HG03025 (cell line): Measurements from ENCODE around the gene GRM6.

ENCODE experiments used
- ATAC-seq: cut with Tn5 transposase; IDR thresholded peaks from one replicate; pipeline ENCODE4 v1.9.1; 2021; ENCODE audit warnings: mild to moderate bottlenecking, moderate library complexity; ENCODE audit not compliant: unreplicated experiment, low FRiP score

The GRM6 gene

DNA sequence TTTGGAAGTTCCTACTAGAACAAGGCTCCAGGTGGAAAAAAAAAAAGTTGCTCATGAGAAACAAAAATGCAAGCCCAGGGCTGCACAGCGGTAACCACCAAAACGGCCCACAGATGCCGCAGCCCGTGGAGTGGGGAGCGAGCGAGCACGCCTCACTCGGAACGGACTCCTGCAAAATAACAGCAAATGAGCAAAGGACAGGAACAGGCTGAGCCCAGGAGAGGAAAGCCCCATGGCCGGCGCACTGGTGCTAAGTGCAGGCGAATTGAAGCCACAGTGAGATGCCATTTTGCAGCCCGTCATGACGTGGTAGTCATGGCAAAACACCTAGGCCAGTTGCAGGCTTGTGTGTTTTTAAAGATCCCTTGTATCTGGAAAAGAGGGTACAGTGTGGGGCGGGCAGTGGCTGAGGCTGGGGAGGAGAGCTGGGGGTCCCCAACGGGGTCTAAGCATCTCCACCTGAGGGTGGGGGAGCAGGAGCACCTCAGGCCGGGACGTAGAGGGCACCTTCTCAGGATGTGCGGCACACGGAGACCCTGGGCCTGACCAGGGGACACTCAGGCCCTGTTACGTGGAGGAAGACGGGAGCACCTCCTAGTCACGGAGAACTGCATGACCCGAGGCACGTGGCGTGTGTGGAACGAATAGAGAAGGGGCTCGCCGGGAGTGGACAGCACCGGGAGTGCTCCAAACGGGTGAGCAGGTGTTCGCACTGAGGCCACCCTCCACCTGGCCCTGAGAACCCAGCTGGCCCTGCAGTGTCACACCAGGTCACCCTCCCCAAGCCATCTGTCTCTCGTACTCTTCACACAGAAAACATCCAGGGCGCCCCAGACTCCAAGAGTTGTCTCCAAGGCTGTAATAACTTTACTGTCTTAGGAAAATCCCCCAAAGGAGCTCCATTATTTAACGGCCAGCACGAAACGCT lies 10.7 kb downstream of the GRM6 start:
- ATAC-seq: no peak

DNA sequence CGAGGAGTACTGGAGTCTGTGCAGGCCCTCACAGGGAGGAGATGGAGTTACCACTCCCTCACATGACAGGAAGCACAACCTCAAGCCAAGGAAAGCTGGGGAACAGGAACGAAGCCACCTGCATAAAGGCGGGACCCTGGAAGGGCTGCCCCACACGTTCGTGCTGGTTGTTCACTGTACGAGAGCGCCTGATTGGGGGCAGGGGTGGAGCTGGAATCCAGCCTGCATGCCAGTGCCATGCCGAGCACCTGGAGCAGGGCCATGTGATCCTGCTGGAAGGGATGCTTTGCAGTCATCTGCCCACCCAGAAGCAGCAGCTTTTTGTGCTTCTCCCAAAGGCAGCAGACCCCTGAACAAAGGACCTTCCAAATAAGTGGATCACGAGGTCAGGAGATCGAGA lies 11.4 kb downstream of the GRM6 start:
- ATAC-seq: no peak

DNA sequence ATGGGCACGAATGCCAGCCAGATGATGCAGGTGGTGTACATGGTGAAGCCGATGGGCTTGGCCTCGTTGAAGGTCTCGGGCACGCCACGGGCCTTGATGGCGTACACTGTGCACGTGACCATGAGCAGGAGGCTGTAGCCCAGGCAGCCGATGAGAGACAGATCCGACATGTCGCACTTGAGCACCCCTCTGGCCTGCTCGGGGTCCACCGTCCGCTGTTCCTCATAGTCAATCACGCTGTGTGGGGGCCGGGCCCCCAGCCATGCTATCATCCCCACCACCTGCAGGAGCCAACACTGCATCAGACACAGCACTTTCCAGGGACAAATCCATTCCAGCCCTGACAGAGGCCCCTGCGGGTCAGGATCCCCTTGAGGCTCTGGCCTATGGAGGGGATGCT lies 12.2 kb downstream of the GRM6 start:
- no peak for ATAC-seq

DNA sequence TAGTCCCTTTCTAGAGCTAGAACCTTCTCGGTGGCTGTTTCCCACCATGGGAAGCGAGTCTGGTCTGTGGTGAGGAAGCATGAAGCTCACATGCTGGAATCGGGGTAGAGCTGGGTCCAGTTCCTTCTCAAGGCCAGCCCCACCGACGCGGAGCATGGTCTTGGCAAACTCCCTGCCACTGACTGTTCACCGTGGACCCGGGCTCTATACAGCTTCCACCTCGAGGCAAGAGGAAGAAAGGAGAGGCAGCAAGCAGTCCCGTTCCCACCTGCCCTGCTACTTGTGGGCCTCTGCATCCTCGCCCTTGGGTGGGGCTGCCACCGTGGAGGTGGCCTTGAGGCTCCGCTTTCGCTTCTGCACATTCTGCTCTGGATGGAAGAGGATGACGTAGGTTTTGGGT lies 13.7 kb downstream of the GRM6 start:
- no peak for ATAC-seq

DNA sequence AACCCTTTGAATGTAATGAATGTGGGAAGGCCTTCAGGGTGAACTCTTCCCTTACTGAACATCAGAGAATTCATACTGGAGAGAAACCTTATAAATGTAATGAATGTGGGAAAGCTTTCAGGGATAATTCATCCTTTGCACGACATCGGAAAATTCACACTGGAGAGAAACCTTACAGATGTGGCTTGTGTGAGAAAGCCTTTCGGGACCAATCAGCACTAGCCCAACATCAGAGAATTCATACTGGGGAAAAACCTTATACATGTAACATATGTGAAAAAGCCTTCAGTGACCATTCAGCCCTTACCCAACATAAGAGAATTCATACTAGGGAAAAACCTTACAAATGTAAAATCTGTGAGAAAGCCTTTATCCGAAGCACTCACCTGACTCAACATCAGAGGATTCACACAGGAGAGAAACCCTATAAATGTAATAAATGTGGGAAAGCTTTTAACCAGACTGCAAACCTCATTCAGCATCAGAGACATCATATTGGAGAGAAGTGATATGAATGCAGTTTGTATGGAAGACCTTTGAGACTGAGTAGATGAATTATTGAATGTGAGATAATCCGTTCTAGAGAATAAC lies 29.6 kb downstream of the GRM6 start:
- ATAC-seq: no peak

DNA sequence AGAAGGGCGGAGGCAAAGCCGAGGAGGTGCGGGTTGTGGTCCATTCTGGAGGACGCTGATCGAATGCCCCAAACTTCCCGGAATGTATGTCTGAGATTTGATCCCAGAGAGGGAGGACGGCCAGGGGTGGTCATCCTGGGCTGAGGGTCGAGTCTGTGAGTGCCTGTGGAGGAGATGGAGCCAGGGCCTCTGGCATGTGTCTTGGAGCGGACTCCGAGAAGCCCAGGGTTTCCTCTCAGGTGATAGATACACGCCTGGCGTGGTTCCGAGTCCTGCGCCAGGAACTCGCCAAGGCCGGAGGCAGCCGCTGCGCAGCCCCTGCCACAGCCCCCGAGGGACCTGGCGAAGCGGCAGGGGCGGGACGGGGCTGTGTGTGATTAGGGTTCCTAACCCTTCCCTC lies 53.8 kb downstream of the GRM6 start:
- no peak for ATAC-seq

DNA sequence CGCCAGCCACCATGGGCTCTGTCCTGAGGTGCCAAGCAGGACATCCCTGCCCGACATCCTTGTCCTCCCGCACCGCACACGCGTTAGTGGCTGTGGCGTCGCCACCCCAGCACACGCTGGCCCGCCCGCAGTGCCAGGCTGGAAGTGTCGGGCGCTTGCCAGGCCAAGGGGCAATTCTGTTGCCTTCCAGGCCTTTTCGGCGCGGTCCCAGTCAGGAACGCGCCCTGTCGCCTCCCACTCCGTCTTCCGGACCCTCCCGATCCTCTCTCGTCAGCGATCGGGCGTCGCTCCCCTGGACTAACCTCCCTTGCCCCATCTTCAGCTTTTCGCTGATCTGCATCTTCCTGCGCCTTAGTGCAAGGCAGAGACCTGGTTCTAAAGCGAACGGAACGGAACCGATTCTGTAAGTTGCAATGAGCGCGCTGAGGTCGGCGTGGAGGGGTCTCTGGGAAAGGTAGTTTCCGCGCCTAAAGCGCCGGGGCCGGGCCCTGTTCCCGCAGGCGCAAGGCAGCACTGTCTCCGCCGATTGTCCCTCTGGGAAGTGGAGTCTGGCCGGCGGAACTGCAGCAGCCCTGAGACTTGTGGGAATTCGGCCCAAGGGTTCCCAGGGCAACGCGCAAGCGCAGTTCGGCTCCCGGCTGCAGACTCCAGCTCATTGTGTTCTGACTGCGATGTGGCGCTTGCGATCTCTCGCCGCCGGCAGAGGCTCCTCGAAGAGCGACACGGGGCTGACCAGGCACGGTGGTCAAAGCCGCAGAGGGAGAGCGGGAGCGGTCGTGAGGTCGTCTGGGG lies 54.4 kb downstream of the GRM6 start, which contains the start of gene ZNF454:
Gene ZNF454, plus strand, starts transcription at position 630 of the 792 bp plus-strand sequence. CDS start 1,594 bp downstream, outside the sequence.
- no peak for ATAC-seq

DNA sequence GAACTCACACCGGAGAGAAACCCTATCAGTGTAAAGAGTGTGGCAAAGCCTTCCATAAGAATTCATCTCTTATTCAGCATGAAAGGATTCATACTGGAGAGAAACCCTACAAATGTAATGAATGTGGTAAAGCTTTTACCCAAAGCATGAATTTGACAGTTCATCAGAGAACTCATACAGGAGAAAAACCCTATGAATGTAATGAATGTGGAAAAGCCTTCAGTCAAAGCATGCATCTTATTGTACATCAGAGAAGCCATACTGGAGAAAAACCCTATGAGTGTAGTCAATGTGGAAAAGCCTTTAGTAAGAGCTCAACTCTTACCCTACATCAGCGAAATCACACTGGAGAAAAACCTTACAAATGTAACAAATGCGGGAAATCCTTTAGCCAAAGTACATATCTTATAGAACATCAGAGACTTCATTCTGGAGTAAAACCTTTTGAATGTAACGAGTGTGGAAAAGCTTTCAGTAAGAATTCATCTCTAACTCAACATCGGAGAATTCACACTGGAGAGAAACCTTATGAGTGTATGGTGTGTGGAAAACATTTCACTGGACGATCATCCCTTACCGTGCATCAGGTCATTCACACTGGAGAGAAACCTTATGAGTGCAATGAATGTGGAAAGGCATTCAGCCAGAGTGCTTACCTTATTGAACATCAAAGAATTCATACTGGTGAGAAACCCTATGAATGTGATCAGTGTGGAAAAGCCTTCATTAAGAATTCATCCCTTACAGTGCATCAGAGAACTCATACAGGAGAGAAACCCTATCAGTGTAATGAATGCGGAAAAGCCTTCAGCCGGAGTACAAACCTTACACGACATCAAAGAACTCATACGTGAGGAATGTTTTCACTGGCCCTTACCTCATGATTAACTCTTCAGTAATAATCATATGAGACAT lies 63.0 kb downstream of the GRM6 start:
- no peak for ATAC-seq
